GM23248 (cell line): ENCODE data around the gene YAF2.

ENCODE experiments used
- EZH2 ChIP-seq: fragments of 200-600 bp; sonication (generic); IDR thresholded peaks from 2 replicates; pipeline ENCODE4 v1.6.1; 2018; ENCODE audit warnings: antibody characterized with exemption, mild to moderate bottlenecking; ENCODE audit not compliant: insufficient read depth, poor library complexity, severe bottlenecking
- EZH2phosphoT487 ChIP-seq: fragments of 200-600 bp; sonication (generic); IDR thresholded peaks from 2 replicates; pipeline ENCODE4 v1.6.1; 2018; ENCODE audit warnings: antibody characterized with exemption, moderate library complexity, mild to moderate bottlenecking, low read depth; ENCODE audit not compliant: insufficient read depth

- TF ChIP-seq EZH2 (no peak), EZH2phosphoT487 (no peak)
Measured at GRCh38 chr12:42259699-42260098, 21.7 kb upstream of the YAF2 start.
